CD14-positive monocyte (primary cell): ENCODE data around the gene EEA1. TPM values are rescaled to one million over a fixed set of nuclear protein-coding genes. Genes with fewer than 3 reads are reported as not detected.

Experiments used
- DNase-seq, 3 donors: peaks; one replicate each; pipeline ENCODE4 v3.0.0-alpha.2; 2011 to 2022
- H2AFZ ChIP-seq: 2 replicates; pipeline ENCODE4 v1.6.0; 2012; ENCODE audit warnings: mild to moderate bottlenecking, low read depth, low read length, inconsistent platforms; ENCODE audit not compliant: insufficient read depth, poor library complexity, severe bottlenecking
- H3K27ac ChIP-seq, 2 donors: 1 replicate in 1 of 2; 2 replicates in 1 of 2; pipeline ENCODE4 v1.5.1; 2012 to 2013; ENCODE audit warnings: low read length in 2 of 2, control low read depth in 1 of 2, inconsistent platforms in 1 of 2, low read depth in 1 of 2, mild to moderate bottlenecking in 1 of 2
- H3K27me3 ChIP-seq, 2 donors: one replicate each; pipeline versions ENCODE4 v1.6.0 to v1.6.1; 2011 to 2013; ENCODE audit warnings: low read length in 2 of 2; ENCODE audit not compliant: control insufficient read depth in 2 of 2, insufficient read depth in 2 of 2
- H3K36me3 ChIP-seq, 2 donors: replicated peaks in 1 of 2; 1 replicate in 1 of 2; 2 replicates in 1 of 2; pipeline versions ENCODE4 v1.5.1 to v1.6.1; 2012 to 2013; ENCODE audit warnings: low read length in 2 of 2, control low read depth in 1 of 2, inconsistent platforms in 1 of 2, mild to moderate bottlenecking in 1 of 2; ENCODE audit not compliant: insufficient read depth in 2 of 2, control insufficient read depth in 1 of 2
- H3K4me1 ChIP-seq, 2 donors: 1 replicate in 1 of 2; 2 replicates in 1 of 2; pipeline versions ENCODE4 v1.5.1 to v1.6.1; 2012 to 2013; ENCODE audit warnings: low read length in 2 of 2, control low read depth in 1 of 2, inconsistent platforms in 1 of 2, mild to moderate bottlenecking in 1 of 2, moderate library complexity in 1 of 2; ENCODE audit not compliant: insufficient read depth in 2 of 2, control insufficient read depth in 1 of 2
- H3K4me2 ChIP-seq: replicated peaks from 2 replicates; pipeline ENCODE3; 2012; ENCODE audit warnings: low read length, moderate library complexity, mild to moderate bottlenecking; ENCODE audit not compliant: poor library complexity, severe bottlenecking; ENCODE audit errors: extremely low read depth
- H3K4me3 ChIP-seq, 3 experiments: fragments of 200-600 bp in 1 of 3; sonication (generic) in 1 of 3; replicated peaks in 1 of 3; 1 replicate in 2 of 3; 2 replicates in 1 of 3; pipeline ENCODE4 v1.5.1; 2011 to 2013; ENCODE audit warnings: low read length in 3 of 3, mild to moderate bottlenecking in 3 of 3, control low read depth in 2 of 3, low read depth in 2 of 3, inconsistent platforms in 1 of 3, moderate library complexity in 1 of 3
- H3K79me2 ChIP-seq: 2 replicates; pipeline ENCODE4 v1.6.0; 2012; ENCODE audit warnings: mild to moderate bottlenecking, control low read depth, inconsistent platforms, low read length, moderate library complexity; ENCODE audit not compliant: insufficient read depth
- H3K9ac ChIP-seq: 2 replicates; pipeline ENCODE4 v1.6.0; 2017; ENCODE audit warnings: low read length, mild to moderate bottlenecking; ENCODE audit not compliant: insufficient read depth, poor library complexity, severe bottlenecking
- H3K9me3 ChIP-seq, 2 donors: replicated peaks in 1 of 2; 1 replicate in 1 of 2; 2 replicates in 1 of 2; pipeline versions ENCODE4 v1.5.1 to v1.6.1; 2012 to 2013; ENCODE audit warnings: low read length in 2 of 2, control low read depth in 1 of 2; ENCODE audit not compliant: control insufficient read depth in 1 of 2, insufficient read depth in 1 of 2
- H4K20me1 ChIP-seq: 2 replicates; pipeline ENCODE4 v1.6.0; 2012; ENCODE audit warnings: mild to moderate bottlenecking, low read length, control low read depth, moderate library complexity; ENCODE audit not compliant: insufficient read depth
- H3K27ac Mint-ChIP-seq, 7 donors: one replicate each; pipeline ENCODE4 v1.8.0; 2020; ENCODE audit warnings: mild to moderate bottlenecking in 7 of 7, mixed read lengths in 7 of 7, moderate library complexity in 6 of 7, inconsistent platforms in 2 of 7
- H3K27me3 Mint-ChIP-seq, 3 donors: one replicate each; pipeline ENCODE4 v1.8.0; 2021 to 2022; ENCODE audit warnings: low read depth in 3 of 3, mild to moderate bottlenecking in 3 of 3, mixed read lengths in 3 of 3, moderate library complexity in 3 of 3, inconsistent platforms in 1 of 3
- H3K36me3 Mint-ChIP-seq, 2 donors: one replicate each; pipeline ENCODE4 v1.8.0; 2020; ENCODE audit warnings: mixed read lengths in 2 of 2, inconsistent platforms in 1 of 2, mild to moderate bottlenecking in 1 of 2
- H3K4me1 Mint-ChIP-seq: one replicate; pipeline ENCODE4 v1.8.0; 2020; ENCODE audit warnings: mild to moderate bottlenecking, mixed read lengths
- H3K4me3 Mint-ChIP-seq, 2 donors: one replicate each; pipeline ENCODE4 v1.8.0; 2020; ENCODE audit warnings: mild to moderate bottlenecking in 2 of 2, mixed read lengths in 2 of 2, moderate library complexity in 1 of 2
- H3K9me3 Mint-ChIP-seq, 7 donors: one replicate each; pipeline ENCODE4 v1.8.0; 2020 to 2022; ENCODE audit warnings: mixed read lengths in 7 of 7, mild to moderate bottlenecking in 6 of 7, moderate library complexity in 6 of 7, inconsistent platforms in 2 of 7
- WGBS: methylation state at CpG from one replicate; pipeline ENCODE4 v1.1.5; 2013; ENCODE audit warnings: missing lambda C conversion rate; ENCODE audit not compliant: insufficient coverage; 5-methylcytosine and 5-hydroxymethylcytosine counted together
- intact Hi-C, 2 donors: fragments of 100-400 bp; cut with micrococcal nuclease; formaldehyde crosslinking; loops; one replicate each; pipeline versions ENCODE4 v1.15.0 to v1.15.1; 2023
- polyA plus RNA-seq, 3 donors: library from polyadenylated mRNA; depleted of rRNA in 1 of 3; unstranded in 2 of 3; stranded (reverse) in 1 of 3; fragments of 300-500 nt in 2 of 3; fragments of >200 nt in 1 of 3; fragmentation: Illumina TruSeq in 2 of 3; gene quantifications; 1 replicate in 2 of 3; 2 replicates in 1 of 3; pipeline ENCODE4 v1.2.3, GENCODE V29; 2012 to 2021
- TF ChIP-seq, protein P1 (sequence below): fragments of 200-600 bp; IDR thresholded peaks from one replicate; pipeline ENCODE4 v1.8.0; 2022; ENCODE audit warnings: antibody characterized with exemption, mild to moderate bottlenecking

EEA1 gene
- polyA plus RNA-seq, 3 donors, result 3.0 to 10.7 (median 3.6) TPM

DNA sequence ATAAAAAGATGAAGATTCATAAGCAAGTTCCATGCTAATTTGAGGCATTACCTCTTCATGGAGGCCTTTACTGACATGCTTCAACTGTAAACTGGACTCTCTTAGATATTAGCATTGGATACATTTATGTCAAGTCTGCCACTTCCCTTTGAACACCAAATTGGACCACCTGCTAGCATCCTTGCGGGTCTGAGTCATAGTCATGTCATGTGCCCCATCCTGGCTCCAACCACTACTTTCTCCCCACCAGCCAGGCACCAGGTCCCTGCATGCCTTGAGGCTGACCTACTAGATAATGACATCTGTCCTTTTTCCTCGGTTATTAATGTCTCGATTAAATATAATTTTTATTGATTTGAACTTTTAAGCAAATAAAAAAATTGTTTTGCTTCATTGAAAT is 32.9 kb upstream of the EEA1 start:
- no peak for DNase-seq
- TF ChIP-seq, protein P1, sequence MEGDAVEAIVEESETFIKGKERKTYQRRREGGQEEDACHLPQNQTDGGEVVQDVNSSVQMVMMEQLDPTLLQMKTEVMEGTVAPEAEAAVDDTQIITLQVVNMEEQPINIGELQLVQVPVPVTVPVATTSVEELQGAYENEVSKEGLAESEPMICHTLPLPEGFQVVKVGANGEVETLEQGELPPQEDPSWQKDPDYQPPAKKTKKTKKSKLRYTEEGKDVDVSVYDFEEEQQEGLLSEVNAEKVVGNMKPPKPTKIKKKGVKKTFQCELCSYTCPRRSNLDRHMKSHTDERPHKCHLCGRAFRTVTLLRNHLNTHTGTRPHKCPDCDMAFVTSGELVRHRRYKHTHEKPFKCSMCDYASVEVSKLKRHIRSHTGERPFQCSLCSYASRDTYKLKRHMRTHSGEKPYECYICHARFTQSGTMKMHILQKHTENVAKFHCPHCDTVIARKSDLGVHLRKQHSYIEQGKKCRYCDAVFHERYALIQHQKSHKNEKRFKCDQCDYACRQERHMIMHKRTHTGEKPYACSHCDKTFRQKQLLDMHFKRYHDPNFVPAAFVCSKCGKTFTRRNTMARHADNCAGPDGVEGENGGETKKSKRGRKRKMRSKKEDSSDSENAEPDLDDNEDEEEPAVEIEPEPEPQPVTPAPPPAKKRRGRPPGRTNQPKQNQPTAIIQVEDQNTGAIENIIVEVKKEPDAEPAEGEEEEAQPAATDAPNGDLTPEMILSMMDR, result no peak
- Mint-ChIP-seq H3K4me3 (no peak overlapping the region), H3K27me3 (no peaks in the 10 kb centered on the region), H3K27ac (no peak overlapping the region), H3K36me3 (no peaks in the 10 kb centered on the region), H3K4me1 (peaks cover 3% of the 10 kb centered on the region), H3K9me3 (peaks cover 6 to 17% (median 10%) of the 10 kb centered on the region in 7 donors)
- Histone ChIP-seq H3K4me2 (no peak overlapping the region), H3K36me3 (no peaks in the 10 kb centered on the region), H3K27ac (no peak overlapping the region), H3K4me1 (no peaks in the 10 kb centered on the region), H3K27me3 (no peaks in the 10 kb centered on the region), H2AFZ (no peak overlapping the region), H4K20me1 (no peaks in the 10 kb centered on the region), H3K4me3 (no peak overlapping the region), H3K9me3 (peaks cover 8 to 14% of the 10 kb centered on the region in 2 donors), H3K9ac (no peak overlapping the region), H3K79me2 (no peaks in the 10 kb centered on the region)
- 83% methylated on average over 1 of the region's 3 CpGs for WGBS
- intact Hi-C loops, result no loop called here

DNA sequence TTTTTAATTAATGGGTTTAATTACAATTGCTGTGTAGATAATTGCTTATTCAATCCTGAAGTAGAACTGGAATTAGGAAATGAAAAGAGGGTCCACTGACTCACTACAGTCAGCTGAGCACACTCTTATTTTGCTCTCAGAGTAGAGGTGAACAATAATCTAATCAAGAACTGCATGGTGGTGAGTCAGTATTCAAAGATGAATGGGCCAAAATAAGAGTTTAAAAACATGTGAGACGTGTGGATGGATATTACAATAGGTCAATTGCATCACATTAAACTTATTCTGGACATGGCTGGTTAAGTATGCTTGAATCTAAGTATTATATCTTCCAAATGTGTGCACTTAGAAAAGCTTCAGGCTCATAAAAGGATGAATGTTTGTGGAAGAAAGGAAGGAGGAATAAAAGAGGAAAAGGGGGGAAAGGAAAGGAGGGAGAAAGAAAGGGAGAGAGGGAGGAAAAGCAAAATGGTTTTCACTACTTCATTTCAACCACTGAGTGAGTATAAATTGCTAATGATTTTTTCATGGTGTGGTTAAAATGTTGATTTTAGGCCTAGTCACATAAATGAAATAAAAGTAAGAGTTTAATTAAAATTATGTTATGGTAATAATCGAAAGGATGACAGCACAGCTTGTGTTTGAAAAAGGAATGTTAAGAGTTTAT is 27.0 kb upstream of the EEA1 start:
- H3K4me3 ChIP-seq, result no peak overlapping the region
- no peaks in the 10 kb centered on the region for H3K27me3 ChIP-seq
- peaks cover 0 to 5% of the 10 kb centered on the region in 2 donors for H3K36me3 Mint-ChIP-seq
- H2AFZ ChIP-seq, result no peak overlapping the region
- H3K4me3 Mint-ChIP-seq, result no peak overlapping the region
- intact Hi-C loops, result no loop called here
- H3K4me1 Mint-ChIP-seq, result no peaks in the 10 kb centered on the region
- H4K20me1 ChIP-seq, result no peaks in the 10 kb centered on the region
- TF ChIP-seq, protein P1, result no peak
- H3K9me3 Mint-ChIP-seq, result peaks cover 18 to 43% (median 33%) of the 10 kb centered on the region in 7 donors
- no peaks in the 10 kb centered on the region for H3K4me1 ChIP-seq
- peak overlapping the region in 1 of 7 donors; percentile 70 for H3K27ac Mint-ChIP-seq
- no peak overlapping the region for H3K9ac ChIP-seq
- DNase-seq, result no peak
- no peaks in the 10 kb centered on the region for H3K36me3 ChIP-seq
- peaks cover 21 to 36% of the 10 kb centered on the region in 2 donors for H3K9me3 ChIP-seq
- WGBS, result no CpG with 5 or more reads among the region's 2 CpGs
- H3K27ac ChIP-seq, result no peak overlapping the region
- peaks cover 0 to under 1% (median 0%) of the 10 kb centered on the region in 3 donors for H3K27me3 Mint-ChIP-seq
- H3K4me2 ChIP-seq, result no peak overlapping the region
- H3K79me2 ChIP-seq, result no peaks in the 10 kb centered on the region
